SJSA1 (cell line): ENCODE data around the gene PRIM1. TPM values are rescaled to one million over a fixed set of nuclear protein-coding genes. Genes with fewer than 3 reads are reported as not detected.
"Not testable (repeated sequence)": the region's sequence is repeated elsewhere in the genome, so short reads cannot be mapped to it uniquely, and the experiment has no call there.

Source experiments
- DNase-seq, 2 experiments: peaks; one replicate each; pipeline ENCODE4 v3.0.0-alpha.2; 2015 to 2020; ENCODE audit warnings: low spot score in 2 of 2, low read depth in 1 of 2
- H3K27ac ChIP-seq: fragments of 250-450 bp; sonication (Bioruptor Pico); 2 replicates; pipeline ENCODE4 v1.5.1; 2020; ENCODE audit warnings: mild to moderate bottlenecking, moderate library complexity
- H3K27me3 ChIP-seq: fragments of 250-450 bp; sonication (Bioruptor Pico); replicated peaks from 2 replicates; pipeline ENCODE4 v1.5.1; 2020; ENCODE audit warnings: mild to moderate bottlenecking, moderate library complexity
- H3K36me3 ChIP-seq: fragments of 250-450 bp; sonication (Bioruptor Pico); 2 replicates; pipeline ENCODE4 v1.5.1; 2020; ENCODE audit warnings: mild to moderate bottlenecking
- H3K4me1 ChIP-seq: fragments of 250-450 bp; sonication (Bioruptor Pico); replicated peaks from 2 replicates; pipeline ENCODE4 v1.6.1; 2021; ENCODE audit warnings: mild to moderate bottlenecking
- H3K4me3 ChIP-seq: fragments of 250-450 bp; sonication (Bioruptor Pico); 2 replicates; pipeline ENCODE4 v1.5.1; 2020; ENCODE audit warnings: mild to moderate bottlenecking
- H3K9me3 ChIP-seq: fragments of 250-450 bp; sonication (Bioruptor Pico); replicated peaks from 2 replicates; pipeline ENCODE4 v1.5.1; 2020; ENCODE audit warnings: mild to moderate bottlenecking
- total RNA-seq: library from RNA; depleted of rRNA; stranded (reverse); fragments of >200 nt; shearing (Covaris generic); gene quantifications from 2 replicates; pipeline ENCODE4 v1.2.3, GENCODE V29; 2014; rRNA removed

Gene PRIM1
- total RNA-seq: 28.0 and 31.1 TPM in 2 replicates

DNA sequence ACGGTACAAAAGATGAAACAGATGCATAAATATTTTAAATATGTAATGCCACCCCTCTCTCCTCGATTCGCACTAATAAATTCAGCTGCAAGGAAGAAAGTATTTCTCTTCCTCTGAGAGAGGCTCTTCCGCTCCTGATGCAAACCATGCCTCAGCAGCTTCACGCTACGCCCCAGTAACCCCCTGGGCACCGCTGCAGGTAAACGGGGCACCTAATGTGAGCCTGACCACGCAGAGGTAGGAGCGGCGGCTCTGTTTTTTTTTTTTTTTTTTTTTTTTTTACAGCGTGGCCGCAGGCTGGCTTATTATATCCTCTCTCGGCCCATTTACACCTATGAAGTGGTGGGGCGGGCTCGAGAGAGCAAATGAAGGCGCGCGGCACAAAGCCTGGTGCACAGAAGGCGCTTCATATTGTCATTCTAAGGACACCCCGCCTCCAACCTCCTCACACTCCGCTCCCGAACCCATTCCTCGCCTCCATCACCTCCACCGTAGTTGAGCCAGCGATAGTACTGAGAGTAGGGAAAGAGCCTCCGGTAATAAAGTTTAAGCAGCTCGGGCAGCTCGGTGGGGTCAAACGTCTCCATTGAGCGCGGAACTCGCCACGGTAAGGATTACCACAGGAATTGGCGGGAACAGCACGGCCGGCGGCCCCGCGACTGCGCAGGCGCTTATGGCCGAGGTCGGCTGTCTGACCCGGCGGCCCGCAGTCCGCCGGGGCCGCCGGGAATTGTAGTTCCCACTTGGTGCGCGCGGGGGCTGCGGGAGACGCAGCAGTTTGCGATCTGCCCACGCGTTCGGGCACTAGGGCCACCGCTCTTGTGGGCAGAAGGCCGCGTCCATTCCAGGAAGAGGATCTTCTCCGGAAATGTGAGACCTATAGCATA lies at the start of gene PRIM1:
PRIM1 (minus strand) TSS at position 612 of the 887 bp plus-strand sequence; CDS start at position 587, 25 bp downstream.
- Histone ChIP-seq H3K9me3 (no peaks in the 10 kb centered on the region), H3K4me1 (peaks cover 4% of the 10 kb centered on the region), H3K36me3 (peaks cover 9% of the 10 kb centered on the region), H3K27me3 (no peaks in the 10 kb centered on the region), H3K4me3 (peak within 1 kb of the TSS; percentile 55), H3K27ac (peak within 1 kb of the TSS; percentile 77)
- peak; percentile 86 to 89 for DNase-seq

DNA sequence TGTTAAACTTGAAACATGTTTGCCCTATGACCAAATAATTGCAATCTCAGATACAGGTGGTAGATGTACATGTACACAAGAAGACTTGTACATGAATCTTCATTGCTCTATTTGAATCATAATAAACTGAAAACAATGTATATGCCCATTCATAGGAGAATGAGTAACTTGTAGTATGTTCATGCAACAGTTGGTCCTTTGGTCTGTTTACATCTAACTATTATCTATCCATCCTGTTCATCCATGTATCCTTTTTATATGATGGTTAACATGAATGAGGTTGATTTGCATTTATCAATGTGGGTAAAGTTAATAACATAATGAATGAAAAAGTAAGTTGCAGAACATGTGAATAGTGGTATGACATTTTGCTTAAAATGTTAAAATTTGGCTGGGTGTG lies 48.1 kb upstream of the PRIM1 start:
- DNase-seq: no peak

DNA sequence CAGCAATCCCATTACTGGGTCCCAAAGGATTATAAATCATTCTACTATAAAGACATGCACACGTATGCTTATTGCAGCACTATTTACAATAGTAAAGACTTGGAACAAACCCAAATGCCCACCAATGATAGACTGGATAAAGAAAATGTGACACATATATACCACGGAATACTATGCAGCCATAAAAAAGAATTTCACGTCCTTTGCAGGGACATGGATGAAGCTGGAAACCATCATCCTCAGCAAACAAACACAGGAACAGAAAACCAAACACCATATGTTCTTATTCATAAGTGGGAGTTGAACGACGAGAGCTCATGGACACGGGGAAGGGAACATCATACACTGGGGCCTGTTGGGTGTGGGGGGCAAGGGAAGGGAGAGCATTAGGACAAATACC lies 47.2 kb upstream of the PRIM1 start:
- not testable (repeated sequence) for H3K4me3 ChIP-seq, DNase-seq, H3K27me3 ChIP-seq, H3K9me3 ChIP-seq, H3K4me1 ChIP-seq, H3K27ac ChIP-seq, H3K36me3 ChIP-seq

More for the DNA sequence above, 48.1 kb upstream of the PRIM1 start:
- Histone ChIP-seq H3K9me3 (no peaks in the 10 kb centered on the region), H3K4me3 (no peak overlapping the region), H3K4me1 (no peaks in the 10 kb centered on the region), H3K27ac (no peak overlapping the region), H3K36me3 (no peaks in the 10 kb centered on the region), H3K27me3 (no peaks in the 10 kb centered on the region)

DNA sequence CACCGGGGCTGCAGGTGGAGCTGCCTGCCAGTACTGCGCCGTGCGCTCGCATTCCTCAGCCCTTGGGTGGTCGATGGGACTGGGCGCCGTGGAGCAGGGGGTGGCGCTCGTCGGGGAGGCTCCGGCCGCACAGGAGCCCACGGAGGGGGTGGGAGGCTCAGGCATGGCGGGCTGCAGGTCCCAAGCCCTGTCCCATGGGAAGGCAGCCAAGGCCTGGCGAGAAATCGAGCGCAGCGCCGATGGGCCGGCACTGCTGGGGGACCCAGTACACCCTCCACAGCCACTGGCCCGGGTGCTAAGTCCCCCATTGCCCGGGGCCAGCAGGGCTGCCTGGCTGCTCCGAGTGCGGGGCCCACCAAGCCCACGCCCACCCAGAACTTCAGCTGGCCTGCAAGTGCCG lies 43.7 kb upstream of the PRIM1 start:
- not testable (repeated sequence) for H3K4me1 ChIP-seq, H3K27ac ChIP-seq, H3K9me3 ChIP-seq, H3K27me3 ChIP-seq, DNase-seq, H3K4me3 ChIP-seq, H3K36me3 ChIP-seq

DNA sequence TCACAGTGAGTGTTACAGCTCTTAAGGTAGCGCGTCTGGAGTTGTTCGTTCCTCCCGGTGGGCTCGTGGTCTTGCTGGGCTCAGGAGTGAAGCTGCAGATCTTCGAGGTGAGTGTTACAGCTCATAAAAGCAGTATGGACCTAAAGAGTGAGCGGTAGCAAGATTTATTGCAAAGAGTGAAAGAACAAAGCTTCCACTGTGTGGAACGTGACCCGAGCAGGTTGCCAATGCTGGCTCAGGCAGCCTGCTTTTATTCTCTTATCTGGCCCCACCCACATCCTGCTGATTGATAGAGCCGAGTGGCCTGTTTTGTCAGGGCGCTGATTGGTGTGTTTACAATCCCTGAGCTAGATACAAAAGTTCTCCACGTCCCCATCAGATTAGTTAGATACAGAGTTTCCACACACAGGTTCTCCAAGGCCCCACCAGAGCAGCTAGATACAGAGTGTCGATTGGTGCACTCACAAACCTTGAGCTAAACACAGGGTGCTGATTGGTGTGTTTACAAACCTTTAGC lies 43.0 kb upstream of the PRIM1 start:
- H3K36me3 ChIP-seq, H3K4me3 ChIP-seq, H3K27ac ChIP-seq, H3K4me1 ChIP-seq, H3K9me3 ChIP-seq, H3K27me3 ChIP-seq, DNase-seq: not testable (repeated sequence)

DNA sequence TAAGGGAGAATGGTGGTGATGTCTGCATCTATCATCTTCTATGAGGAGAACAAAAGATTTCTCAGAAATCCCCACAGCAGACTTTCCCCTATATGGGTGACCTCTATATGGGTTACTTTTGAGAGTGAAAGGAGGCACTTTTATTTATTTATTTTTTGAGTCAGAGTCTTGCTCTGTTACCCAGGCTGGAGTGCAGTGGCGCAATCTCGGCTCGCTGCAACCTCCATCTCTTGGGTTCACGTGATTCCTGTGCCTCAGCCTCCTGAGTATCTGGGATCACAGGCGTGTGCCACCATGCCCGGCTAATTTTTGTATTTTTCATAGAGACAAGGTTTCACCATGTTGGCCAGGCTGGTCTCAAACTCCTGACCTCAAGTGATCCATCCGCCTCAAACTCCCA lies 41.0 kb upstream of the PRIM1 start:
- not testable (repeated sequence) for H3K27ac ChIP-seq, H3K9me3 ChIP-seq, H3K27me3 ChIP-seq, H3K4me3 ChIP-seq, DNase-seq, H3K36me3 ChIP-seq, H3K4me1 ChIP-seq

DNA sequence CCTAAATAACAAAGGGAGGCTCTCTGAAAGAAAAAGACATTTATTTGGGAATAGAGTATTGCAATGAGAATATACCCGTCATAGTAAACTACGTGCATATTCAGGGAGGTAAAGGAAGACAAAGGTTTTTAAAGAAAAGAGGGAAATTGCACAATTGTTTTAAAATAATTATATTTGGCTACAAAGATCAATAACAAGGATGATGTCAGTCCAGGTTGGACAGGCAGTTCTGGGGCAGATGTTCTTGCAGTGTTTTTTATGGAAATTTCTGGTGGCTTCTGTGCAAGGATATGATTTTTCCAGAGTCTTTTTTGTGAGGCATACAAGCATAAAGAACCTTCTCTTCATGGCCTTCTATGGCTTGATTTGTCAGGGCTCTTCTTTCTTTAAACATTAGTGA lies 40.6 kb upstream of the PRIM1 start:
- H3K27ac ChIP-seq: no peak overlapping the region
- no peaks in the 10 kb centered on the region for H3K9me3 ChIP-seq
- no peak for DNase-seq
- H3K27me3 ChIP-seq: no peaks in the 10 kb centered on the region
- no peak overlapping the region for H3K4me3 ChIP-seq
- H3K4me1 ChIP-seq: no peaks in the 10 kb centered on the region
- H3K36me3 ChIP-seq: no peaks in the 10 kb centered on the region

DNA sequence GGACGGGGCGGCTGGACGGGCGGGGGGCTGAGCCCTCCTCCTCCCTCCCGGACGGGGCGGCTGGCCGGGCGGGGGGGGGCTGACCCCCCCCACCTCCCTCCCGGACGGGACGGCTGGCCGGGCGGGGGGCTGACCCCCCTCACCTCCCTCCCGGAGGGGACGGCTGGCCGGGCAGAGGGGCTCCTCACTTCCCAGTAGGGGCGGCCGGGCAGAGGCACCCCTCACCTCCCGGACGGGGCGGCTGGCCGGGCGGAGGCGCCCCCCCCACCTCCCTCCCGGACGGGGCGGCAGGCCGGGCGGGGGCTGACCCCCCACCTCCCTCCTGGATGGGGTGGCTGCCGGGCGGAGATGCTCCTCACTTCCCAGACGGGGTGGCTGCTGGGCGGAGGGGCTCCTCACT lies 37.3 kb upstream of the PRIM1 start:
- not testable (repeated sequence) for H3K27ac ChIP-seq, H3K36me3 ChIP-seq, H3K9me3 ChIP-seq, H3K27me3 ChIP-seq, DNase-seq, H3K4me1 ChIP-seq, H3K4me3 ChIP-seq

DNA sequence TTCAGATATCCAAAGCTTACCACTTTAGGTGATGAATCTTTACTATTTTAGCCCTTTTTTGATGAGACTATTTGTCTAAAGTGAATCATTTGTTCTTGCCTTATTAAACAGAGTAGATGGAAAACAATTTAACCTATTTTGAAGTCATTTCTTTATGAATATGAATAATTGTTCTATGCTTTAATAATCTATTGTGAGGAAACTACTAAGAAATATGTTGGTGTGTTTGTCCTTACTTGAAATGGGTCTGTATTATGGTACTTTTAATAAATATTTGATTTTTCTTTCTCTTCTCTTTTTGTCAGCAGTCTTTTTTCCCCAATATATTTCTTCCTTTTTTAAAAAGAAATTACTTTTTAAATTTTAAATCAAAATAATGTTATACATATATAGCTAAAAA lies 35.4 kb upstream of the PRIM1 start:
- no peak for DNase-seq
- Histone ChIP-seq H3K27ac (no peak overlapping the region), H3K9me3 (0 out of 2 replicates have a peak, but pooled peaks cover 3% of the 10 kb centered on the region), H3K27me3 (no peaks in the 10 kb centered on the region), H3K4me3 (no peak overlapping the region), H3K36me3 (no peaks in the 10 kb centered on the region), H3K4me1 (no peaks in the 10 kb centered on the region)

DNA sequence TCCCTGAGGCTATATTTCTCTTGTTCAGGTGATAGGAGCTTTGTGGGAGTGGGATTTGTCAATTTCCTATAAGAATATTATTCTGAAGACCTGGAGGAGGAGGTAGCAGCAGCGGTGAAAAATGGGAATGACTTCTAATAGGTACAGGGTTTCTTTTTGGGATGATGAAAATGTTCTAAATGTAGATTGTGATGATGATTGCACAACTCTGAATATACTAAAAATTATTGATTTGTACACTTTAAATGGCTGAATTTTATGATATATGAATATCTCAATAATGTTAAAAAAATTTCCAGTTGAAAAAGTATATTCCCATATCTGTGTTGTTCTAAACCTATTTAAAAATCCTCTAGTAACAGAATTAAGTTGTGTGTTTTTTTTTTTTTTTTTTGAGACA lies 33.8 kb upstream of the PRIM1 start:
- Histone ChIP-seq H3K4me1 (no peaks in the 10 kb centered on the region), H3K27me3 (no peaks in the 10 kb centered on the region), H3K27ac (no peak overlapping the region), H3K36me3 (no peaks in the 10 kb centered on the region), H3K4me3 (no peak overlapping the region), H3K9me3 (0 out of 2 replicates have a peak, but pooled peaks cover 3% of the 10 kb centered on the region)
- DNase-seq: no peak

DNA sequence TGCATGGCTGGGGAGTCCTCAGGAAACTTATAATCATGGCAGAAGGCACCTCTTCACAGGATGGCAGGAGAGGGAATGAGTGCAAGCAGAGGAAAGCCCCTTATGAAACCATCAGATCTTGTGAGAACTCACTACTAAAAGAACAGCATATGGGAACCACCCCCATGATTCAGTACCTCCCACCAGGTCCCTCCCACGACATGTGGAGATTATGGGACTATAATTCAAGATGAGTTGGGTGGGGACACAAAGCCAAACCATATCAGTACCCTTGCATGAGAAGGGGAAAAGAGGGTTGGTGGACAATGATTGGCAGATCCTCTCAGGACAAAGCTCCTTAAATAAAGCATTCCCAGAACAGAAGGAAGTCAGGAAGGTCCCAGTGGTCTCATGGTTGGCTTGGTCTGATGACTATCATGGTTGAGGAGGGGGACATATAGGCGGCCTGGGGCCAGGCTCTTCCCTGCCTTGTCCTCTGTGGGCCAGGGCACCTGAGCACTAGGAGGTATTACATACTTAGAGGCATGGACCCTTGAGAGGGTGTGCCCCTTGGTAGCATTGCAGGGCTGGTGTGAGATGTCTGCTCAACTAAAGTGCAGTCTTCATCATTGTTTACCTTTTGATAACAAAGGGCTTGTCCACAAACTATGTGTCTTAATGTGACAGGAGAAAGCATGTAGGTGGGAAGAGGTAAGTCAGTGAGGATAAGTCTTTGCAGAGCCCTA lies 33.2 kb upstream of the PRIM1 start:
- no peak for DNase-seq
- Histone ChIP-seq H3K4me3 (no peak overlapping the region), H3K4me1 (no peaks in the 10 kb centered on the region), H3K27ac (no peak overlapping the region), H3K9me3 (0 out of 2 replicates have a peak, but pooled peaks cover 3% of the 10 kb centered on the region), H3K27me3 (no peaks in the 10 kb centered on the region), H3K36me3 (no peaks in the 10 kb centered on the region)

DNA sequence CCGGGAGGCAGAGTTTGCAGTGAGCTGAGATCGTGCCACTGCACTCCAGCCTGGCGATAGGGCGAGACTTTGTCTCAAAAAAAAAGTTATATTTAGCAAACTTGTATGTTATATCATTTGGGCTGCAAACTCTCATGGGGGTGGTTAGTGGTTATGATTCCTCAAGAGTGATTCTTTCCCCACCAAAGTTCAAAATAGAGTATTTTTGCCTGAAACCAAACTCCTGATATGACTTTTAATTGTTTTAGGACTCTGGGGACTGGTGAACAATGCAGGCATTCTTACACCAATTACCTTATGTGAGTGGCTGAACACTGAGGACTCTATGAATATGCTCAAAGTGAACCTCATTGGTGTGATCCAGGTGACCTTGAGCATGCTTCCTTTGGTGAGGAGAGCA lies 29.6 kb upstream of the PRIM1 start:
- no peaks in the 10 kb centered on the region for H3K27me3 ChIP-seq

DNA sequence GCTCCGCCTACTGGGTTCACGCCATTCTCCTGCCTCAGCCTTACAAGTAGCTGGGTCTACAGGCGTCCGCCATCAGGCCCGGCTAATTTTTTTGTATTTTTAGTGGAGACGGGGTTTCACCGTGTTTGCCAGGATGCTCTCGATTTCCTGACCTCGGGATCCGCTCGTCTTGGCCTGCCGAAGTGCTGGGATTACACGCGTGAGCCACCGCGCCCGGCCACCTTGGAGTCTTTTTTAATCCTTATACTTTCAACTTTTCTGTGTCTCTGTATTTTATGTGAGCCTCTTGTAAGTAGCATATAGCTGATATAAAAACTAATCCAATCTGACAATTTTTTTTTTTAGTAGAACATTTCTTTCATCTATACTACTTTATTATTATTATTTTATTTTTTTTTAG lies 26.6 kb upstream of the PRIM1 start:
- DNase-seq: no peak
- Histone ChIP-seq H3K4me3 (no peak overlapping the region), H3K4me1 (no peaks in the 10 kb centered on the region), H3K36me3 (no peaks in the 10 kb centered on the region), H3K27ac (no peak overlapping the region), H3K9me3 (no peaks in the 10 kb centered on the region), H3K27me3 (no peaks in the 10 kb centered on the region; the same call in 1 of the 2 replicates)

More for the DNA sequence above, 29.6 kb upstream of the PRIM1 start:
- H3K36me3 ChIP-seq: no peaks in the 10 kb centered on the region
- no peaks in the 10 kb centered on the region for H3K4me1 ChIP-seq
- DNase-seq: no peak
- no peak overlapping the region for H3K4me3 ChIP-seq
- H3K27ac ChIP-seq: no peak overlapping the region
- no peaks in the 10 kb centered on the region for H3K9me3 ChIP-seq

DNA sequence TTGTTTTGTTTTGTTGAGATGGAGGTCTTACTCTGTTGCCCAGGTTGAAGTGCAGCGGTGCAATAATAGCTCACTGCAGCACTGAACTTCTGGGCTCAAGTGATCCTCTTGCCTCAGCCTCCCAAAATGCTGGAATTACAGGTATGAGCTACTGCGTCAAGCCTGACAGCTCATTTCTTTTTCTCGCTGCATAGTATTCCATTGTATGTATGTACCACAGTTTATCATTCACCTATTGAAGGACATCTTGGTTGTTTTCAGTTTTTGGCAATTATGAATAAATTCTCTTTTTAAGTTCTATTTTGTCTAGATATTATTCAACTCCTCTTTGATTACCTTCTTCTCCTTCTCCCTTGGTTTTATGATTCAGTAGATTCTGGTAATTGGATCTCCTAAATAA lies 24.5 kb upstream of the PRIM1 start:
- Histone ChIP-seq H3K36me3 (no peaks in the 10 kb centered on the region), H3K4me1 (no peaks in the 10 kb centered on the region), H3K27me3 (no peaks in the 10 kb centered on the region; the same call in 1 of the 2 replicates), H3K4me3 (no peak overlapping the region), H3K9me3 (no peaks in the 10 kb centered on the region), H3K27ac (no peak overlapping the region)
- no peak for DNase-seq
